OCI-LY1 (cell line): ENCODE results near the gene NKAIN4.

Experiments
- H2AFZ ChIP-seq: fragments of 200-600 bp; sonication (generic), shearing (Covaris generic); 2 replicates; pipeline ENCODE4 v1.6.0; 2014; ENCODE audit warnings: antibody characterized with exemption, mild to moderate bottlenecking, low read length
- H3F3A ChIP-seq: fragments of 200-600 bp; sonication (generic), shearing (Covaris generic); 2 replicates; pipeline ENCODE4 v1.6.0; 2014; ENCODE audit warnings: mild to moderate bottlenecking, antibody characterized with exemption, low read length, moderate library complexity; ENCODE audit not compliant: insufficient read depth
- H3K27ac ChIP-seq: fragments of 200-600 bp; sonication (generic); 2 replicates; pipeline ENCODE4 v1.5.1; 2014; ENCODE audit warnings: low read length, mixed run types, mild to moderate bottlenecking, low read depth; ENCODE audit not compliant: poor library complexity, severe bottlenecking
- H3K27me3 ChIP-seq: fragments of 200-600 bp; sonication (generic); 2 replicates; pipeline ENCODE4 v1.6.0; 2014; ENCODE audit warnings: antibody characterized with exemption, mild to moderate bottlenecking, low read length, moderate library complexity; ENCODE audit not compliant: insufficient read depth
- H3K36me3 ChIP-seq: fragments of 200-600 bp; sonication (generic); 2 replicates; pipeline ENCODE4 v1.6.1; 2014; ENCODE audit warnings: mild to moderate bottlenecking, antibody characterized with exemption, low read length, moderate library complexity, mixed read lengths; ENCODE audit not compliant: insufficient read depth
- H3K4me1 ChIP-seq: fragments of 200-600 bp; sonication (generic); 2 replicates; pipeline ENCODE4 v1.5.1; 2014; ENCODE audit warnings: mild to moderate bottlenecking, low read length, moderate library complexity; ENCODE audit not compliant: insufficient read depth, severe bottlenecking
- H3K4me2 ChIP-seq: fragments of 200-600 bp; sonication (generic), shearing (Covaris generic); 2 replicates; pipeline ENCODE4 v1.6.1; 2014; ENCODE audit warnings: low read length
- H3K4me3 ChIP-seq: fragments of 200-600 bp; sonication (generic); 2 replicates; pipeline ENCODE4 v1.5.1; 2014; ENCODE audit warnings: low read length, low read depth, mild to moderate bottlenecking, mixed read lengths; ENCODE audit not compliant: poor library complexity, severe bottlenecking
- H3K79me2 ChIP-seq: fragments of 200-600 bp; shearing (Covaris generic); 2 replicates; pipeline ENCODE4 v1.6.1; 2016; ENCODE audit warnings: mixed run types, low read length, mixed read lengths; ENCODE audit not compliant: insufficient read depth
- H3K9ac ChIP-seq: fragments of 200-600 bp; sonication (generic), shearing (Covaris generic); 2 replicates; pipeline ENCODE4 v1.6.1; 2014; ENCODE audit warnings: mild to moderate bottlenecking, low read length, mixed read lengths
- H3K9me2 ChIP-seq: fragments of 200-600 bp; sonication (generic), shearing (Covaris generic); 2 replicates; pipeline ENCODE4 v1.6.1; 2014; ENCODE audit warnings: low read depth, mild to moderate bottlenecking, low read length, mixed read lengths
- H3K9me3 ChIP-seq: fragments of 200-600 bp; shearing (Covaris generic); 2 replicates; pipeline ENCODE4 v1.6.1; 2014; ENCODE audit warnings: low read length, mixed read lengths
- H4K20me1 ChIP-seq: fragments of 200-600 bp; sonication (generic), shearing (Covaris generic); 2 replicates; pipeline ENCODE4 v1.6.0; 2016; ENCODE audit warnings: mild to moderate bottlenecking, low read length; ENCODE audit not compliant: insufficient read depth
- CTCF ChIP-seq: fragments of 200-600 bp; sonication (generic), shearing (Covaris generic); IDR thresholded peaks from 2 replicates; pipeline ENCODE4 v1.5.1; 2017; ENCODE audit warnings: mild to moderate bottlenecking, antibody characterized with exemption, low read length, moderate library complexity, mixed read lengths
- EZH2 ChIP-seq: fragments of 200-600 bp; sonication (generic), shearing (Covaris generic); IDR thresholded peaks from 2 replicates; pipeline ENCODE4 v1.8.0; 2017; ENCODE audit warnings: borderline replicate concordance, mixed run types, mild to moderate bottlenecking, antibody characterized with exemption, low read length, moderate library complexity, mixed read lengths

Gene NKAIN4

GRCh38 chr20:63274381-63275228 lies 20.3 kb upstream of the NKAIN4 start:
- TF ChIP-seq EZH2 (no peak), CTCF (no peak)
- H3K79me2 ChIP-seq = peaks cover 17% of the 10 kb centered on the region
- no peaks in the 10 kb centered on the region for H4K20me1 ChIP-seq
- no peak overlapping the region for H2AFZ ChIP-seq
- no peak overlapping the region for H3K9ac ChIP-seq
- no peak overlapping the region for H3K27ac ChIP-seq
- peaks cover 16% of the 10 kb centered on the region for H3K4me1 ChIP-seq
- peaks cover 32% of the 10 kb centered on the region for H3K36me3 ChIP-seq
- peak overlapping the region; percentile 42; the same call in 1 of the 2 replicates for H3K4me2 ChIP-seq
- no peak overlapping the region for H3K4me3 ChIP-seq
- no peaks in the 10 kb centered on the region for H3K27me3 ChIP-seq
- no peaks in the 10 kb centered on the region for H3K9me3 ChIP-seq
- no peaks in the 10 kb centered on the region for H3K9me2 ChIP-seq
- H3F3A ChIP-seq = no peaks in the 10 kb centered on the region

DNA sequence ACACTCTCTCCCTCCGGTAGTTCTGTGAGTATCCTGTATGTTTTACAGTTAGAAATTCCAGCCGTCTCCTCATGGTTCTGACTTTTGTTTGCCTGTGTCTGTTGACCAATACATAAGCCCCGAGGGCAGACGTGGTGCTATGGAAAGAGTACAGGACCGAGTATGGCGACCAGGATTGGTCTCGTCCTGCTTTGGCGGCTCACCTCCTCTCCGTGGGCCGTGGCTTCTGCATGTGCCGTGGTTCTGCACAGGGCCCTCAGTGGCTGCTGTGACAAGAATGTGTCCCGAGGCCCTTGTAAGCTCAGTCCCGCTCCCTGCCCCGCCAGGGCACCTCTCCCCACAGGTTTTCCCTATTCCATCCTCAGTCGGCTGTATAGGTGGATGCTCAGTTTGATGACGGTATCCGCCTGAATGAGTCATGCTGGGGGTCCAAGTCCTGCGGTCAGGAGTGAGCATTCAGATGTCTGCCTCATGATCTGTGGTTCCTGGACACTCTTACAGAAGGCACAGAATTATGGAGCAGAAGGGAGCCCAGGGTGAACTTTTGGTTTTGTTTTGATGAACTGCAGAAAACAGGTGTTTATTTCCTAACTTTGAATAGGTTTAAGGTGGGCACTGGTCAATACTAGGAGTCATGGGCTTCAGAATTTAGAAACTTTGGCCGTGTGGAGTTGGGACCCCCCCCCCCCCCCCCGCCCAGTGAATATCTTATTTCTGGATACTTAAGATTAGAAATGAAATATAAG lies 19.5 kb upstream of the NKAIN4 start:
- Histone ChIP-seq H3K4me1 (peaks cover 16% of the 10 kb centered on the region), H3K9me2 (no peaks in the 10 kb centered on the region), H3K4me2 (peak overlapping the region; percentile 100), H3K4me3 (peak overlapping the region; percentile 94), H3K27me3 (no peaks in the 10 kb centered on the region), H4K20me1 (no peaks in the 10 kb centered on the region), H3K36me3 (peaks cover 25% of the 10 kb centered on the region), H3K9ac (peak overlapping the region; percentile 98), H3F3A (no peaks in the 10 kb centered on the region), H3K9me3 (no peaks in the 10 kb centered on the region), H3K79me2 (peaks cover 17% of the 10 kb centered on the region), H3K27ac (no peak overlapping the region), H2AFZ (no peak overlapping the region)
- TF ChIP-seq CTCF (no peak), EZH2 (no peak)

- Histone ChIP-seq H3K4me1 (peaks cover 16% of the 10 kb centered on the region), H3K9ac (peak overlapping the region; percentile 98), H2AFZ (no peak overlapping the region), H3K9me2 (no peaks in the 10 kb centered on the region), H3K9me3 (no peaks in the 10 kb centered on the region), H4K20me1 (no peaks in the 10 kb centered on the region), H3F3A (no peaks in the 10 kb centered on the region), H3K27me3 (no peaks in the 10 kb centered on the region), H3K4me2 (peak overlapping the region; percentile 100), H3K27ac (no peak overlapping the region), H3K36me3 (peaks cover 18% of the 10 kb centered on the region; the same call in 1 of the 2 replicates), H3K79me2 (peaks cover 17% of the 10 kb centered on the region), H3K4me3 (peak overlapping the region; percentile 94)
- TF ChIP-seq CTCF = no peak
- TF ChIP-seq EZH2 = no peak
Observed at GRCh38 chr20:63273059-63273579, 18.9 kb upstream of the NKAIN4 start.
